ENCODE results near the gene C13orf46.

DNA sequence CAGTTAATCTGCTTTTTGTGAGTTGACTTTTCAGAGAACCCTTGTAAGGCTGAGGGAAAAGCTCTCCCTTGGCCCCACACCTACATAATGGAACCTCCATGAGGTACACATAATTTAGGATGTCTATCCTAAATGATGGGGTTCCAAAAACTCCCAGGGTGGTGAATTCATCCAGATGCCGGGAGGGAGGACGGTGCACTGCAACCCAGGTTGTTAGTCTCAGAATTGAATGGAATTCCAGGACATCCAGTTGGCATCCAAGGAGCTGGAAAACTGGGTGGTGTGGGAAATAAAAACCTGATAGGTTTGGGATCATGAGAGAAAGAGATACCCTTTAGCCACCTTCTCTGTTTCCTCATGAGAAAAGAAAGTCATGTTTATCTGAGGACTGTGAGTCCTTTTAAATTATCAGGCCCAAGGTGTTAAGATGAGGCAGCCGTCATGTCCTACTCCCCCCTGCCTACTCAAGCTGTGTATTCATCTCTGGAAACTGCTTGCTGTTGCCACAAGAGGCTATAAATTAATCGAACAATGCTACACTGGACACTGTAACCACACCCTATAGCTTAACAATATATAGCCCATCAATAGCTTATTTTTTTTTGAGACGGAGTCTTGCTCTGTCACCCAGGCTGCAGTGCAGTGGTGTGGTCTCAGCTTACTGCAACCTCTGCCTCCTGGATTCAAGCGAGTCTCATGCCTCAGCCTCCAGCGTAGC, 49.5 kb downstream of the C13orf46 start:
- TF ChIP-seq ARNT (IDR thresholded peaks at IDR 0.05) (no peak), SP1 (IDR thresholded peaks at IDR 0.05) (no peak), BHLHE40 (IDR thresholded peaks at IDR 0.05; ENCODE audit: borderline replicate concordance) (no peak)

All from HEK293T (cell line).